ENCODE measurements around the gene LPAR2. TPM values are rescaled to one million over a fixed set of nuclear protein-coding genes. Genes with fewer than 3 reads are reported as not detected.

Gene LPAR2
- total and polyA plus RNA-seq, 2 donors (not counting 1 experiment from before 2014, with no cell fraction given) = 0.81 to 1.5 TPM

DNA sequence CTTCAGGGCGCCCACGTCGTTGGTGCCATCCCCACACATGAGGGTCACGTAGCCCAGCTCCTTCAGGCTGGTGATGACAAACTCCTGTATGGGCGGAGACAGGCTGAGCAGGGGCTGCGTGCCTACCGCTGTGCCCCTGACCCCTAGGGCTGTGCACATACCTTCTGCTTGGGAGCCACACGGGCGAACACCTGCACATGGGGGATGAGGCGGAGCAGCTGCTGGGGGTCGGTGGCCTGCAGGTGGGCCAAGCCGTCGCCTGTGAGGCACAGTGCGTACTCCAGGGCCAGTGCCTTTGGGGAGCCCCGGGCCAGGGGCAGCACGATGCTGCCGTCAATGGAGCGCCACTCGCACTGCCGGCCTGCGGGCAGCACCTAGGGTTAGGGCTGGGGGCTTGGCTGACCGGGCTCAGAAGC is 21.6 kb upstream of the LPAR2 start:
- Histone ChIP-seq H3K9me3 (ENCODE audit: control insufficient read depth, insufficient read depth, low read depth, low read length) (no peaks in the 10 kb centered on the region), H4K20me1 (ENCODE audit: control insufficient read depth, extremely low read depth, insufficient read depth, low read length) (no peaks in the 10 kb centered on the region), H3K4me3 (replicated peaks in 1 of 4; ENCODE audit: control extremely low read depth in 1 of 4, insufficient read depth in 1 of 4, low read depth in 3 of 4, low read length in 4 of 4) (no peak overlapping the region), H3K79me2 (ENCODE audit: control insufficient read depth, insufficient read depth, low read length) (no peaks in the 10 kb centered on the region), H3K36me3 (ENCODE audit: control insufficient read depth, insufficient read depth, low read length) (peaks cover 51% of the 10 kb centered on the region), H3K9ac (ENCODE audit: insufficient read depth, low read length) (no peak overlapping the region), H3K27me3 (ENCODE audit: control insufficient read depth, insufficient read depth, low read length) (no peaks in the 10 kb centered on the region), H3K4me2 (ENCODE audit: extremely low read depth, insufficient read depth, low read length) (no peak overlapping the region), H3K4me1 (ENCODE audit: control insufficient read depth, extremely low read depth, insufficient read depth, low read length) (no peaks in the 10 kb centered on the region), H3K27ac (ENCODE audit: insufficient read depth, low read length) (no peak overlapping the region), H2AFZ (ENCODE audit: low read length) (no peak overlapping the region)
- TF ChIP-seq EZH2 (IDR thresholded peaks at IDR 0.05; ENCODE audit: low read length, missing control alignments) = no peak
- no peak for TF ChIP-seq CTCF (conservative IDR thresholded peaks at IDR 0.05 in 1 of 2, IDR thresholded peaks at IDR 0.05 in 1 of 2; ENCODE audit: low read depth in 1 of 2, low read length in 2 of 2)
- DNase-seq (ENCODE audit: low read depth in 2 of 2) = no peak

DNA sequence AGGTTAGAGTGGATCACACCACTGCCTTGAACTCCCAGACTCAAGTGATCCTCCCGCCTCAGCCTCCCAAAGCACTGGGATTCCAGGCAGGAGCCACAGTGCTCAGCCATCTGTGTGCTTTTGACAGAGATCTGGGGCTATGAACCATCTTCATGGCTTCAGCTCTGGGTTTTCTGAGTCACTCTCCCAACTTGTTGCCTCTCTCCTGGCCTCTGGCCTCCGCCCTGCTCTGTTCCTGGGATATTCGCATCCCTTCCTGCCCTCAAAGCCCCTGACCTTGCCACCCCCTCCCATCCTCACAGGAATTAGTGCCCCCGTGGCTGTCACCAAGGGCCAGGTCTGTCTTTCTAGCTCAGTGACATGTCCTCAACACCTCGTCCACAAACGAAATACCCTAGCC is 21.1 kb upstream of the LPAR2 start:
- Histone ChIP-seq H4K20me1 (ENCODE audit: control insufficient read depth, extremely low read depth, insufficient read depth, low read length) (no peaks in the 10 kb centered on the region), H3K9ac (ENCODE audit: insufficient read depth, low read length) (no peak overlapping the region), H3K4me3 (replicated peaks in 1 of 4; ENCODE audit: control extremely low read depth in 1 of 4, insufficient read depth in 1 of 4, low read depth in 3 of 4, low read length in 4 of 4) (no peak overlapping the region), H3K27me3 (ENCODE audit: control insufficient read depth, insufficient read depth, low read length) (no peaks in the 10 kb centered on the region), H3K27ac (ENCODE audit: insufficient read depth, low read length) (no peak overlapping the region), H3K79me2 (ENCODE audit: control insufficient read depth, insufficient read depth, low read length) (no peaks in the 10 kb centered on the region), H3K36me3 (ENCODE audit: control insufficient read depth, insufficient read depth, low read length) (peaks cover 47% of the 10 kb centered on the region), H2AFZ (ENCODE audit: low read length) (no peak overlapping the region), H3K9me3 (ENCODE audit: control insufficient read depth, insufficient read depth, low read depth, low read length) (no peaks in the 10 kb centered on the region), H3K4me1 (ENCODE audit: control insufficient read depth, extremely low read depth, insufficient read depth, low read length) (no peaks in the 10 kb centered on the region), H3K4me2 (ENCODE audit: extremely low read depth, insufficient read depth, low read length) (no peak overlapping the region)
- TF ChIP-seq CTCF (conservative IDR thresholded peaks at IDR 0.05 in 1 of 2, IDR thresholded peaks at IDR 0.05 in 1 of 2; ENCODE audit: low read depth in 1 of 2, low read length in 2 of 2) (no peak), EZH2 (IDR thresholded peaks at IDR 0.05; ENCODE audit: low read length, missing control alignments) (no peak)
- DNase-seq (ENCODE audit: low read depth in 2 of 2) = no peak

- peaks cover 2% of the 10 kb centered on the region for H3K4me1 ChIP-seq (ENCODE audit: control insufficient read depth, extremely low read depth, insufficient read depth, low read length)
- H2AFZ ChIP-seq (ENCODE audit: low read length) = no peak overlapping the region
- no peaks in the 10 kb centered on the region for H3K27me3 ChIP-seq (ENCODE audit: control insufficient read depth, insufficient read depth, low read length)
- H3K9ac ChIP-seq (ENCODE audit: insufficient read depth, low read length) = no peak overlapping the region
- H3K4me2 ChIP-seq (ENCODE audit: extremely low read depth, insufficient read depth, low read length) = no peak overlapping the region
- TF ChIP-seq CTCF (conservative IDR thresholded peaks at IDR 0.05 in 1 of 2, IDR thresholded peaks at IDR 0.05 in 1 of 2; ENCODE audit: low read depth in 1 of 2, low read length in 2 of 2) (no peak), EZH2 (IDR thresholded peaks at IDR 0.05; ENCODE audit: low read length, missing control alignments) (no peak)
- H4K20me1 ChIP-seq (ENCODE audit: control insufficient read depth, extremely low read depth, insufficient read depth, low read length) = no peaks in the 10 kb centered on the region
- no peak overlapping the region for H3K4me3 ChIP-seq (replicated peaks in 1 of 4; ENCODE audit: control extremely low read depth in 1 of 4, insufficient read depth in 1 of 4, low read depth in 3 of 4, low read length in 4 of 4)
- H3K79me2 ChIP-seq (ENCODE audit: control insufficient read depth, insufficient read depth, low read length) = no peaks in the 10 kb centered on the region
- peaks cover 34% of the 10 kb centered on the region for H3K36me3 ChIP-seq (ENCODE audit: control insufficient read depth, insufficient read depth, low read length)
- no peak overlapping the region for H3K27ac ChIP-seq (ENCODE audit: insufficient read depth, low read length)
- H3K9me3 ChIP-seq (ENCODE audit: control insufficient read depth, insufficient read depth, low read depth, low read length) = no peaks in the 10 kb centered on the region
- DNase-seq (ENCODE audit: low read depth in 2 of 2) = no peak
These were observed 19.2 kb upstream of the LPAR2 start for GRCh38 chr19:19647037-19647835.
